ENCODE results near the gene MAP7D2. TPM values are rescaled to one million over a fixed set of nuclear protein-coding genes. Genes with fewer than 3 reads are reported as not detected.

The MAP7D2 gene
- polyA plus RNA-seq, 1 experiment: 0.27 TPM

DNA sequence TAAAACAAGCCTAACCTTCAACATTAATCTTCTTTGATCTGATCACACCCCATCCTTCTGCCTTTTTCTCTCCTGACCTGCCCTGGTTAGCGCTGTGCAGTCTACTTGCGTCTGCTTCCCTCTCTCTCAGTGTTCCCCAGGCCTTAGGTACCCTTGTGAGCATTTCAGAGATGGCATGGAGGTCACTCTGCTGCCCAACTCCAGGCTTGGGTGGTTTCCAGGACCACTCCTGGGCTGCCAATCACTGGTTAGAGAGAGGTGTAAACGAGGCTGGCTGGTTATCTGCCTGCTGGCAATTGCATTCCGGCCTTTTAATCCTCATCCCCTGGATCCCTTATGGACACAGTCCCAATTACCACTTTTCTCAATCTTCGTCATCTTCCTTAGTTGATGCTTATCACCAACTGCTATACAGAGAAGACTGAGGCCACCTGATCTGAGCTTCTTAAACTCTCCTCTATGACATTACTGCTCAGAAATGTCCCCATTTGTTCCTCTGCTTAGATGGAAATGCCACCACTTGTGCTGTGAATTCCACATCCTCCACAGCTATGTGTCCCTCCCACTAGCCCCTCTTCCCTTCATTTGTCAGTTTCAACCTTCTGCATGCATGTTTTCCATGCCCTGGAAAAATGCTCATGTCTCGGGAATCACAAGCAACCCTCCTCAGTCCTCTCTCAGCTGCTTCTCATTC lies 96.9 kb downstream of the MAP7D2 start:
- no peak overlapping the region for H3K4me3 ChIP-seq (ENCODE audit: low read depth, low read length)
- CTCF ChIA-PET: no interaction called here
- H3K27ac ChIP-seq (ENCODE audit: low read depth, low read length): no peak overlapping the region
- H3K27me3 ChIP-seq (ENCODE audit: control insufficient read depth, insufficient read depth, low read length): no peaks in the 10 kb centered on the region
- no peaks in the 10 kb centered on the region for H3K9me3 ChIP-seq (ENCODE audit: control insufficient read depth, insufficient read depth, low read length)
- POLR2A ChIA-PET: no interaction called here
- DNase-seq (ENCODE audit: low read depth, low spot score): no peak
- TF ChIP-seq, protein P1, sequence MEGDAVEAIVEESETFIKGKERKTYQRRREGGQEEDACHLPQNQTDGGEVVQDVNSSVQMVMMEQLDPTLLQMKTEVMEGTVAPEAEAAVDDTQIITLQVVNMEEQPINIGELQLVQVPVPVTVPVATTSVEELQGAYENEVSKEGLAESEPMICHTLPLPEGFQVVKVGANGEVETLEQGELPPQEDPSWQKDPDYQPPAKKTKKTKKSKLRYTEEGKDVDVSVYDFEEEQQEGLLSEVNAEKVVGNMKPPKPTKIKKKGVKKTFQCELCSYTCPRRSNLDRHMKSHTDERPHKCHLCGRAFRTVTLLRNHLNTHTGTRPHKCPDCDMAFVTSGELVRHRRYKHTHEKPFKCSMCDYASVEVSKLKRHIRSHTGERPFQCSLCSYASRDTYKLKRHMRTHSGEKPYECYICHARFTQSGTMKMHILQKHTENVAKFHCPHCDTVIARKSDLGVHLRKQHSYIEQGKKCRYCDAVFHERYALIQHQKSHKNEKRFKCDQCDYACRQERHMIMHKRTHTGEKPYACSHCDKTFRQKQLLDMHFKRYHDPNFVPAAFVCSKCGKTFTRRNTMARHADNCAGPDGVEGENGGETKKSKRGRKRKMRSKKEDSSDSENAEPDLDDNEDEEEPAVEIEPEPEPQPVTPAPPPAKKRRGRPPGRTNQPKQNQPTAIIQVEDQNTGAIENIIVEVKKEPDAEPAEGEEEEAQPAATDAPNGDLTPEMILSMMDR (IDR thresholded peaks at IDR 0.05; ENCODE audit: low read depth, low read length): no peak

DNA sequence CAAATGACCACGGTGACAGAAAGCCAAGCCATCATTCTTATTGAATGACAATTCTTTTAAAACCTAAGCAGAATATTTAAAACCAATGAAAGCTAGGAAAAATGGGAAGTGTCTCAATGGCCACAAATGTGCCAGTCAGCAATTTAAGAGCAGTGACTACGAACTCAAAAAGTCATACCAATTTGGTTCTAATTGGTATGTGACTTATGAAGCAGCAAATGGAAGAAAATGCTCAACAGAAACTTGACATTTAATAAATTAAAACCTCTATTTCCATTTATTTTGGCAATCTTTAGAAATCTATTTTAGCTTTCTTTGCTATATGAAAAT lies 100.1 kb downstream of the MAP7D2 start:
- no peak for DNase-seq (ENCODE audit: low read depth, low spot score)
- TF ChIP-seq, protein P1 (IDR thresholded peaks at IDR 0.05; ENCODE audit: low read depth, low read length): no peak
- POLR2A ChIA-PET: no interaction called here
- CTCF ChIA-PET: no interaction called here
- H3K27ac ChIP-seq (ENCODE audit: low read depth, low read length): no peak overlapping the region
- no peaks in the 10 kb centered on the region for H3K27me3 ChIP-seq (ENCODE audit: control insufficient read depth, insufficient read depth, low read length)
- H3K9me3 ChIP-seq (ENCODE audit: control insufficient read depth, insufficient read depth, low read length): no peaks in the 10 kb centered on the region
- H3K4me3 ChIP-seq (ENCODE audit: low read depth, low read length): no peak overlapping the region

DNA sequence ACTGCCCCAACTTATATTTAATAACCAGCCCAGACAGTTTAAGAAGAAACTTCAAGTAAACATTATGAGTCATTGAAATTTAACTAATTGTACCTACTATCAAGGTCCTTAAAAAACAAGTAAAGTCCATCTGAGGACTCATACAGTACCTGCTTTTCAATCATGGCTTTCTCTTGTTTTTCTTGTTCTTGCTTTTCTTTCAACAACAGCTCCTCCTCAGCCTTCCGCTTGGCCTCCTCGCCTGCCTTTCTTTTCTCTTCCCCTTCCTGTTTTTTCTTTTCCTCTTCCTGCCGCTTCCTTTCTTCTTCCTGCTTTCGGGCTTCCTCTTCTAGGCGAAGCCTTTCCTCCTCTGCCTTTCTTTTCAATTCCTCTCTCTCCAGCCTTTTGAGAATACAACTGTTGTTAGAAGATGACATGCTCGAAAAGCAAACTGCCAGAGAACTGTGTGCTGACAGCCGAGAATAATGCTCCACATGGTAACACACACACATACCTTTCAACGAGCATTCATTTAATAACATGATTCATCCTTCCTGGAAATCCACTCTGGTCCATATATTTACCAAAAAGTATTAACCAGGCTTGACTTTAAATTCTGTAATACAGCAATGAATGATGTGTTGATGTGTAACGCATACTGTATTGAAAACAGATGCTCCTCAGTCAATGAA lies 100.6 kb downstream of the MAP7D2 start:
- TF ChIP-seq, protein P1 (IDR thresholded peaks at IDR 0.05; ENCODE audit: low read depth, low read length): no peak
- POLR2A ChIA-PET: no interaction called here
- no peak for DNase-seq (ENCODE audit: low read depth, low spot score)
- no peak overlapping the region for H3K27ac ChIP-seq (ENCODE audit: low read depth, low read length)
- H3K9me3 ChIP-seq (ENCODE audit: control insufficient read depth, insufficient read depth, low read length): no peaks in the 10 kb centered on the region
- H3K27me3 ChIP-seq (ENCODE audit: control insufficient read depth, insufficient read depth, low read length): no peaks in the 10 kb centered on the region
- CTCF ChIA-PET: no interaction called here
- H3K4me3 ChIP-seq (ENCODE audit: low read depth, low read length): no peak overlapping the region

DNA sequence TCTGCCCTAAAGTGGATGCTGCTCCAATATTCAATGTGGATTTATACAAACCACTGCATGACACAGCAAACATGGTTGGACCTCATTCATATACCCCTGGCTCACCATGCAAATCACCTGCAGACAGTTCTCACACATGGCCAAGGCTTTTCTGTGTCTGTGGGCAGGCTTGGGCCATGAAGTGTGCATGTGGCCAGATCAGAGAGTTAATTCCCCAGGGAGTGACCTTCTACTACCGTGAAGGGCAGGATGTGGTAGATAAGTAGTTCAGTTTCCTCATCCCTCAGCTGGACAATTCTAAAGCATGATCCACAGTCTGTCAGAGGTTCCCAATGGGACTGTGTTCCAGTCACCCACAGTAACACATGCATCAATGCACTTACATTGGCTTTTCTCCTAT lies 101.3 kb downstream of the MAP7D2 start:
- ChIA-PET POLR2A (no interaction called here), CTCF (no interaction called here)
- TF ChIP-seq, protein P1 (IDR thresholded peaks at IDR 0.05; ENCODE audit: low read depth, low read length): no peak
- no peak overlapping the region for H3K27ac ChIP-seq (ENCODE audit: low read depth, low read length)
- DNase-seq (ENCODE audit: low read depth, low spot score): no peak
- H3K27me3 ChIP-seq (ENCODE audit: control insufficient read depth, insufficient read depth, low read length): no peaks in the 10 kb centered on the region
- H3K9me3 ChIP-seq (ENCODE audit: control insufficient read depth, insufficient read depth, low read length): no peaks in the 10 kb centered on the region
- H3K4me3 ChIP-seq (ENCODE audit: low read depth, low read length): no peak overlapping the region

DNA sequence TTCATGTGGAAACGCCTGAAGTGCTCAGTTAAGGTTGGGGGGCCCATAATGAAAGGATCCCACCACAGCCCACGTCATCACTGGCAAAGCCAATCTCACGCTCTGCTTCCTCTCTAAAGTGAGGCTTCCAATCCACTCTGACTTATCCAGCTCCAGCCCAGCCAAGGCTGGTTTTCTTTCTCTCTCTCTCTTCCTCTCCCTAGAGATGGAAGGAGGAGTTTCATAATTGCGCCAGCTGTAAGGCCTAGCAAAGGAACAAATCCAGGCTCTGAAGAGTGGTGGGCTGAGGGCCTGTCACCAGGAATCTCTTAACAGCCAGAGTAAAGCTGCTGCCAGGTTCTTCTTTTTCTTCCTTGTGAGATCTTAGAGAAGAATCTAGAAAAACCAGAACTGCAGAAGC lies 105.1 kb downstream of the MAP7D2 start:
- no peaks in the 10 kb centered on the region for H3K27me3 ChIP-seq (ENCODE audit: control insufficient read depth, insufficient read depth, low read length)
- no peak overlapping the region for H3K27ac ChIP-seq (ENCODE audit: low read depth, low read length)
- CTCF ChIA-PET: no interaction called here
- no peak for DNase-seq (ENCODE audit: low read depth, low spot score)
- H3K4me3 ChIP-seq (ENCODE audit: low read depth, low read length): no peak overlapping the region
- POLR2A ChIA-PET: no interaction called here
- no peaks in the 10 kb centered on the region for H3K9me3 ChIP-seq (ENCODE audit: control insufficient read depth, insufficient read depth, low read length)
- TF ChIP-seq, protein P1 (IDR thresholded peaks at IDR 0.05; ENCODE audit: low read depth, low read length): no peak

Data from AG04450 (cell line).